Measurements from ENCODE around the gene CDK5.
A peak's percentile ranks its signal among the peaks of the same experiment; 100 is the strongest.

The CDK5 gene

DNA sequence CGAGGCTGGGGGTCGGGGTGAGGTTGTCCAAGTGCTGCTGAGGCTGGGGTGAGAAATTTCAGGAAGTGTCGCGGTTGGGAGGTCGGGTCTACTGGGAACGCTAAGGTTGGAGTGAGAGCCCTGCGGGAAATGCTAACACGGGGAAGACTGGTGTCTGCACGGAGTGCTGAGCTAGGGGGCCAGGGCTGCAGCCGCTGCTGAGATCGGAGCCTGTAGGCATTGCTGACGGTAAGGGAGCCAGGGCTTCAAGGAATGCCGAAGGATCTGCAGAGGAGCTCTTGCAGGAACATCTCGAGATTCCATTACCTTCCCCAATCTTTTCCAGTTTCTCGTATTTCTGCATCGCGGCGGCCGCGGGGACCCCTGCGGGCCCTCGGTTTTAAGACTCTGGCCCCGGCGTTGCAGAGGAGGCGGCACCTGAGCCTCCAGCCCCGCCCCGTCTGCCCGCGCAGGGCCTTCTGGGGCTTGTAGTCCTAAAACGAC lies at the start of gene CDK5:
TSS of gene CDK5 (minus strand) at position 392 of the 483 bp plus-strand sequence. CDS start at position 343, 49 bp downstream.
- DNase-seq (ENCODE audit: low spot score) = peak; percentile 36

- peak; percentile 78 for DNase-seq (ENCODE audit: low spot score)
These were observed 46.9 kb upstream of the CDK5 start for GRCh38 chr7:151104411-151105235.

- DNase-seq (ENCODE audit: low spot score) = no peak
These were observed 46.3 kb upstream of the CDK5 start for GRCh38 chr7:151103973-151104372.

DNA sequence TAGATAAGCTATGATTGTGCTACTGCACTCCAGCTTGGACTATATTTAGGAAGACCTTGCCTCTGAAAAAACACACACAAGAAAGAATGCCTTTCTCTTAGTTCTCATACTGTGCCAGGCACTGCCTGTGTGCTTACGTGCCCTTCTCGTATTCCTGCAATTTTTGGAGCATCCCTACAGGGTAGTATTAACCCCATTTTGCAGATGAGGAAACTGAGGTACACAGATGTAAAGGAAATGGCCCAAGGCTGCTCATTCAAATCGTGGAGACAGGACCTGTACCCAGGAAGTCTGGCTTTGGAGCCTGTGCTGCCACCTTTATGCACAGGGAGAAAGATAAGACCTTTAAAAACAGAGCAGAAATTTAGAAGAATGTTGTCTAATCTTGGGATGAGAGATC lies 45.3 kb upstream of the CDK5 start:
- no peak for DNase-seq (ENCODE audit: low spot score)

DNA sequence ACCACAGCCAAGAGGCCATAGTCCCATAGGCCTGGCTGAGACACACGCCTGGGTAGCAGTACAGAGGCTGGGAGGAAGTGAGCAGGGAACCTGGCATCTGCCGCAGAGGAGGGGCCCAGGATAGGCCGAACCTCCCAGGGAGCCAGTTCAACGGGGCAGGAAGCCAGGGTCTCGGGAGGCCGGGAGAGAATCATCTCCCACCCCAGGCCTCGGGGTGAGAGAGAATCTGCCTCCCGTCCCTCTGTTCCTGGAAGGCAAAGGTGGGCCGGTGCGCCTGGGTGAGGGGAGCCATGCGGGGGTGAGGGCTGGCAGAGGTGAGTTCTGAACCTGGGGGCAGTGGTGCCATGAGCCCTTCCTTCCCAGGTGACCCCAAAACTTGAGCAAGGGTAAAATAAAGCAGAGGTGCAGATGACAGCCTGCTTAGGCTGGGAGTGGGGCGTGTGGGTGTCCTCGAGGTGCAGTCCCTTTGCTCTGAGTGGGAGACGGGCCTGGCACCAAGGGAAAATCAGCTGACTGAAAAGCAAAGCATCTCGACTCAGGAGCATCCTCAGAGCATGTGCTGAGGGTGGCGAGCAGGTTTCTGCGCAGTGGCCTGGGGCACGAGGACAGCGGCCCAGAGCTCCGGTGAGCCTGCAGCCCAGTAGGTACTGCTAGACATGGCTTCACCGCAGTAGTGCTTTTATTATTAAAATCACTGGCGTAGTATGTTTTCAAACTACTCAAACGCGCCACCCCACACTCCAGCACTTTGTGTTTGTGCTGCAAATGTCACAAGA lies 44.1 kb upstream of the CDK5 start:
- no peak for DNase-seq (ENCODE audit: low spot score)

GRCh38 chr7:151100921-151101320 lies 43.2 kb upstream of the CDK5 start:
- no peak for DNase-seq (ENCODE audit: low spot score)

GRCh38 chr7:151099486-151100211 lies 42.0 kb upstream of the CDK5 start:
- DNase-seq (ENCODE audit: low spot score) = no peak

DNA sequence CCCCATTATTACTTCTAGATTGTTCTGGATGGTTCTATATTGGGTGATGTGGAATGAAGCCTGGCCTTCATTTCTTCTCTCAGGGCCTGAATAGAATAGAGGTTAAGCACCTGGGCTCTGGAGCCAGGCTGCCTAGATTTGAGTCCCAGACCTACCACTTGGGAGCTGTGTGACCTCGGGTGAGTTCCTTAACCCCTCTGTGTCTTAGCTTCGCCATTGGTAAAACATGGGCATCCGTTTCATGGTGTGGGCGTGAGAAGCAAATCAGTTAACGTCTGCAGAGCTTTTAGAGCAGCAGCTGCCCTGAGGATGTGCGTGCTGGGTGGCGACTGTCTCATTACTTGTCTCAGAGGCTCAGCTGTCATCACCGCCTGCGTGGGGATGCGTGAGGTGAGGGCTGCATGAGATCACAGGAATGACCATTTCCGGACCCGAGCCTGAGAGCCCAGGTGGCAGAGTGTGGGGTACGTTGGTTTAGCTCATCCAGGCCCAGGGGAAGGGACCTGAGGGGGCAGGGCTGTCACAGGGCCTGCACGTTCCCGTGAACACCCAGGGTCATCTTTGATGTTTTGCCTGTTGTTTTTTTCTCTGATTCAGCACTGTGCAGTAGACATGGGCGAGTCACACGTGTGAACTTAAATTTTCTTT lies 38.3 kb upstream of the CDK5 start:
- DNase-seq (ENCODE audit: low spot score) = no peak

DNA sequence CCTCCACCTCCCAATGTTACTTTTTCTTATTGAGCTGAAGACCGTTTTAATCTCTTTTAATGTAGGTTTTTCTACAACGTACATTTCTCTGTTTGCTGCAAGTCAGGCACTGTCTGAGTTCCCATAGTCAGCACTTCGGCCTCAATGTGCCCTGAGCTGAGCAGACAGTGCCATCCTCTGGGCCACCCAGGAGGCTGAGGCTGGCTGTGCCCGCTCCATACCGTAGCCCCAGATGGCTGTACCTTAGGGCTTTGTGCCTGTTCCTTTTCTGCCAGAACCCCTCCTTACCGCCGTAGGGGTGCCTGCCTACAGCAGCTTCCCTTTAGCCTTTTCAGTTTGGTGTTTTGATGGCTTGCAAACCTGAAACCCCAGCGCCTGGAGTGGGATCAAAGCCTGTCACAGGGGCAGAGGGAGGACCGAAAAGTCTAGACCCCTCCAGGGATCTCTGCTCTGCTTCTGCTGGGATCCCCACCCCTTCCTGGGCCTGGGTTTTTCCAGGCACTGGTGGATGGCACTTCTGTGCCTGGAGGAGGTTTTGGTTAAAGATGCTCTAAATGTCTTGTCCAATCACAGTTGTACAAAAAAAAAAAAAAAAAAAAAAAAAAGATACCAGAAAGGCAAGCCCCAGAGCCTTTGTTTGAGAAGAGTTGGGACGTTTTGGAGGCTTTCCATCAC lies 37.6 kb upstream of the CDK5 start:
- DNase-seq (ENCODE audit: low spot score) = no peak

- no peak for DNase-seq (ENCODE audit: low spot score)
These were observed 37.0 kb upstream of the CDK5 start for GRCh38 chr7:151094675-151095074.

GRCh38 chr7:151093748-151094147 lies 36.1 kb upstream of the CDK5 start:
- DNase-seq (ENCODE audit: low spot score) = no peak

DNA sequence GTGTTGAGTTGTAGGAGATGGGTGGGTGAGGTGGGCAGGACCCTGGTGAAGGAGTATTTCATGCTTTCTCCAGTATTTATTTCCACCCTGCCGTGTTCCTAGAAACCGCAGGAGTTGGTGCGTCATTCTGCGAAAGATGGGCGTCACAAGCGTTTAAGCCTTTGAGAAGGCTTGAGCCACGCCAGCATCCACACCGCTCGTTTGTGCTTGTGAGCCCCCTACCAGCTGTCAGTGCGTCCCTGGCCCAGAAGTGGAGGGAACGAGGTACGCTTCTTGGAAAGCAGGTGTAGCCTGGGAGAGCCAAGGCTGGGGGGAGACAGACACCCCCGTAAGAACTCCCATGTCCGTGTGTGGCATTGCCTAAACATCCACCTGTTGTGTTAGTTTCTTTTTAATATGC lies 34.3 kb upstream of the CDK5 start:
- no peak for DNase-seq (ENCODE audit: low spot score)

DNA sequence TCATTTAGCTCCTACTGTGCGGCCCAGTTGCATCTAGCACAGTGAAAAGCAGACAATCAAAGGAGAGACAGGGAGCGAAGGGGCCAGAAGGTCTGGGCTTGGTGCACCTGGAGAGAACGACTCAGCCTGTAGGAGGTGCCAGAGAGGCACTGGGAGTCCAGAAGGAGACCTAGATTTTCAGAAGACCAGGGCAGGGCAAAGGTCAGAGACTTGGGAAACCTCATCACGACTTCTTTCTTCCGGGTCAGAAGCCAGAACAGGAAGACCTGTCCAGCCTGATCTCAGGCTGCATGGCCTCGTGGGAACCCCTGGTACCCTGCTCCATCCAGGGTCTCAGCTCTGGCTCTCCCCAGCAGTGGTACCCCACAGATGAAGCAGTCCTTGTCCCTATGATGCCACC lies 33.7 kb upstream of the CDK5 start:
- DNase-seq (ENCODE audit: low spot score) = no peak

DNA sequence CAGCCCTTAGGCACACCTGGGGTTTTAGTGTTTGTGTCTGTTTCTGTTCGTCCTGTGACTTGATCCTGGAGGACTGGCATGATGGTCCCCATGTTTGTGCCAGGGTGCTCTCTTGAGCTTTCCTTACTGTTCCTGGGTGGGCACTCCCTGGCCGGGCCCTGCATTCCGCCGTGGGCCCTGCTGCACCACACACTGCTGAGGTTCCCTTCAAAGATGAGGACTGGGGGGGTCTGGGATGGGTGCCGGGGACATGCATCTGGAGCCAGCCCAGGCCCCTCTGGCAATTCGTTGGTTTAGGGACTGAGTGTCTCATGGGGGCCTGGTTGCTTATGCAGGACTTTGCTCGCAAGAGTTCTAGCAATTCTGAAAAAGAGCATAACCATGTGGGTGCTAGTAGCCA lies 33.3 kb upstream of the CDK5 start:
- DNase-seq (ENCODE audit: low spot score) = no peak

DNA sequence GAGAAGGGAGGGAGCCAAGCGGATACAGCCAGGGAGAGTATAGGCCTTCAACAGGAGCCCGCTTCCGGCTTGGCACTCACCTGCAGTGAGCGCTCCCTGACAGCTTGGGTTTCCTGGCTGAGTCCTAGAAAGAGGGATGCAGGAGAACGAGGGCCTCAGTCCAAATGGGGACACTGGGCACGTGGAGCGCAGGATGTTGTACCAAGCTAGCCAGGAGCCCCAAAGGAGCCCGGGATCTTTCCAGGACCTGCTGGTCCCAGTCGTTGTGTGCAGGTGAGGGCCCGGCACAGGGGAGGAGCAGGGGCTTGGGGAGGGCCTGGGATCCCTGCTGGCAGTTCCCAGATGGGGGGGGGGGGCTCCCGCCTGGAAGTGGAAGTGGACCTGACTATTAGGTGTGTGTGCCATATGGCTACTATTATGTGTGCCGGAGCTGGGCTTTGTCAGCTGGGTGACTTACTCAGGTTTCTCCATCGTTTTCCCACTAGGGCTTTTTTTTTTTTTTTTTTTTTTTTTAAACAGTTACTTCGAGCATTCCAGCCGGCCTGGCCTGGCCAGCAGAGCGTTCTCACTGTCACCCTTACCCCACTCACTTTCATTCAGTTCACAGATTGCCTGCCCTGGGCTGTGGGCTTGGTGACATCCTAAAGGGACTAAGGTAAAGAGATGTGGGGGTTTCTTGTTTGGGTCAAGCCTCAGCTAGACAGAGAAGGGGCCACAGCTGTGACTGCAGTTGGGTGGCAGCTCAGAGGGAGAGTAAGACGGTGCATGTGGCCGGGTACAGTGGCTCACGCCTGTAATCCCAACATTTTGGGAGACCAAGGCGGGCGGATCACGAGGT lies 32.4 kb upstream of the CDK5 start:
- no peak for DNase-seq (ENCODE audit: low spot score)

- DNase-seq (ENCODE audit: low spot score) = peak; percentile 64
These were observed 31.4 kb upstream of the CDK5 start for GRCh38 chr7:151088856-151089699.

DNA sequence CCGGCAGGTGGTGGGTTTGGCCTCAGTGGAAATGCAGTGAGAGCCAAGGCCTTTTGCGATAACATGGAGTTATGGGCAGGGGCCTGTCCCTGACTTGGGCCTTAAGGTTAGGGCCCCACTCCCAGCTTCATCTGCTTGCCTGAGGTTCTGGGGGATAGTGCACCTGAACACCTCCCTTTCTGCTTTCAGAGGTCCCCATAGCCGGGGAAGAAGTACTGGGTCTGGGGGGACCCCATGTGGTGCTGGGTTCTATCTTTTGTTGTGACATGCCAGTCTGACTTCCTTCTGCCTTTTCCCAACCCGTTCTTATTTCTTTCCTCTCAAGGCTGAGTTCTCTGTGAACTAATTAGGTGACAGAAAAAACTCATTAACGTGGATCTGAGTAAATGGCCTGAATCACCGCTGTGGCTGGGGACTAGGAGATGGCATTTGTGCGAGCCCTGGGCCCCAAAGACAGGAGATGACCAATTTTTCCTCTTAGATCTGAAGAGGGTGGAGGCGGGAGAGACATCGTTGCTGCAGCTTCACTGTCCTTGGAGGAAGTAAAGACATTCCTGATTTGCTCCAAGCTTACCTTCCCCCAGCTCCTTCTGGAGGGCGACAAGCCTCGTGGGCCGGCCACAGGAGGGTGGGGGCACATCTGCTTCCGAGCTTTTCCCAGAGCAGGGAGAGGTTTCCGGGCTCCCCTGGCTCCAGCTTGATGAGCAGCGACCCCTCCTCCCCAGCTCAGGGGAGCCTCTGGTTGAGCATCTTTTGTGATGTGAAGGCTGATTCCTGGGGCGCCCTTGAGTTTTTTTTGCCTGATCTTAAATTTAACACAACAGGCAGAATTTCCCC lies 30.5 kb upstream of the CDK5 start:
- peak; percentile 28 for DNase-seq (ENCODE audit: low spot score)

GRCh38 chr7:151087245-151088018 lies 29.7 kb upstream of the CDK5 start:
- DNase-seq (ENCODE audit: low spot score) = peak; percentile 71

Data from AG08395 (cell line).